Left lung (tissue), 10 donors: ENCODE results near the gene PLXNB3. TPM values are rescaled to one million over a fixed set of nuclear protein-coding genes. Genes with fewer than 3 reads are reported as not detected.
"Not testable (repeated sequence)": the region's sequence is repeated elsewhere in the genome, so short reads cannot be mapped to it uniquely, and the experiment has no call there.

Experiments
- ATAC-seq: fragments of 200-7000 bp; cut with Tn5 transposase; one replicate; pipeline ENCODE4 v1.9.1; 2020; ENCODE audit warnings: moderate library complexity
- DNase-seq, 4 donors: peaks; one replicate each; pipeline ENCODE4 v3.0.0-alpha.2; 2013 to 2020
- H3K27ac ChIP-seq, 2 donors: fragments of 200-600 bp; sonication (generic) in 1 of 2; one replicate each; pipeline versions ENCODE4 v1.5.0 to v1.8.0; 2020 to 2021
- H3K27me3 ChIP-seq, 2 donors: fragments of 200-600 bp; sonication (generic) in 1 of 2; one replicate each; pipeline versions ENCODE4 v1.5.0 to v1.8.0; 2020 to 2021
- H3K36me3 ChIP-seq, 2 donors: fragments of 200-600 bp; sonication (generic) in 1 of 2; one replicate each; pipeline versions ENCODE4 v1.5.0 to v1.8.0; 2020 to 2021
- H3K4me1 ChIP-seq, 2 donors: fragments of 200-600 bp; one replicate each; pipeline ENCODE4 v1.8.0; 2021
- H3K4me3 ChIP-seq, 2 donors: fragments of 200-600 bp; sonication (generic) in 1 of 2; one replicate each; pipeline versions ENCODE4 v1.5.0 to v1.8.0; 2020 to 2021; ENCODE audit warnings: mild to moderate bottlenecking in 1 of 2
- H3K9me3 ChIP-seq, 2 donors: fragments of 200-600 bp; sonication (generic) in 1 of 2; one replicate each; pipeline versions ENCODE4 v1.5.0 to v1.8.0; 2020 to 2021
- intact Hi-C, 2 donors: fragments of 100-400 bp; cut with DNase I; formaldehyde crosslinking; loops; one replicate each; pipeline versions ENCODE4 v1.11.2 to v1.14.2; 2022
- polyA plus RNA-seq, 6 donors: library from polyadenylated mRNA; unstranded; fragments of 120-200 nt; gene quantifications; one replicate each; pipeline ENCODE4 v1.2.1, GENCODE V29; 2013; ENCODE audit not compliant: insufficient read length in 6 of 6
- total RNA-seq, 2 donors: library from RNA; stranded (reverse); fragmentation: NEBNext Ultra II Directional; extraction: Animal tissue kit (Norgen Biotek cat#: 25700); gene quantifications; one replicate each; pipeline ENCODE4 v1.2.1, GENCODE V29; 2021
- TF ChIP-seq, protein P1 (sequence below), 2 donors: fragments of 200-600 bp; sonication (generic) in 1 of 2; IDR thresholded peaks; one replicate each; pipeline versions ENCODE4 v1.5.0 to v1.8.0; 2021; ENCODE audit warnings: antibody characterized with exemption in 2 of 2
- donor health status: DM: no; HTN: yes; CAD: no.
- donor health status: DM: no; HTN: no; CAD: no.

PLXNB3 gene
- total and polyA plus RNA-seq, 8 donors, result 2.7 to 5.2 (median 3.6) TPM

- no peaks in the 10 kb centered on the region for H3K27me3 ChIP-seq
- no peak for ATAC-seq
- TF ChIP-seq, protein P1, sequence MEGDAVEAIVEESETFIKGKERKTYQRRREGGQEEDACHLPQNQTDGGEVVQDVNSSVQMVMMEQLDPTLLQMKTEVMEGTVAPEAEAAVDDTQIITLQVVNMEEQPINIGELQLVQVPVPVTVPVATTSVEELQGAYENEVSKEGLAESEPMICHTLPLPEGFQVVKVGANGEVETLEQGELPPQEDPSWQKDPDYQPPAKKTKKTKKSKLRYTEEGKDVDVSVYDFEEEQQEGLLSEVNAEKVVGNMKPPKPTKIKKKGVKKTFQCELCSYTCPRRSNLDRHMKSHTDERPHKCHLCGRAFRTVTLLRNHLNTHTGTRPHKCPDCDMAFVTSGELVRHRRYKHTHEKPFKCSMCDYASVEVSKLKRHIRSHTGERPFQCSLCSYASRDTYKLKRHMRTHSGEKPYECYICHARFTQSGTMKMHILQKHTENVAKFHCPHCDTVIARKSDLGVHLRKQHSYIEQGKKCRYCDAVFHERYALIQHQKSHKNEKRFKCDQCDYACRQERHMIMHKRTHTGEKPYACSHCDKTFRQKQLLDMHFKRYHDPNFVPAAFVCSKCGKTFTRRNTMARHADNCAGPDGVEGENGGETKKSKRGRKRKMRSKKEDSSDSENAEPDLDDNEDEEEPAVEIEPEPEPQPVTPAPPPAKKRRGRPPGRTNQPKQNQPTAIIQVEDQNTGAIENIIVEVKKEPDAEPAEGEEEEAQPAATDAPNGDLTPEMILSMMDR (IDR thresholded peaks at IDR 0.05), result no peak
- H3K4me1 ChIP-seq, result peaks cover 17 to 42% of the 10 kb centered on the region in 2 donors
- peaks cover 0 to 4% of the 10 kb centered on the region in 2 donors for H3K36me3 ChIP-seq
- no peak overlapping the region for H3K27ac ChIP-seq
- intact Hi-C loops, result no loop called here
- no peak for DNase-seq
- H3K4me3 ChIP-seq, result no peak overlapping the region
- no peaks in the 10 kb centered on the region for H3K9me3 ChIP-seq
Observed at GRCh38 chrX:153728951-153729631, 35.0 kb upstream of the PLXNB3 start.

DNA sequence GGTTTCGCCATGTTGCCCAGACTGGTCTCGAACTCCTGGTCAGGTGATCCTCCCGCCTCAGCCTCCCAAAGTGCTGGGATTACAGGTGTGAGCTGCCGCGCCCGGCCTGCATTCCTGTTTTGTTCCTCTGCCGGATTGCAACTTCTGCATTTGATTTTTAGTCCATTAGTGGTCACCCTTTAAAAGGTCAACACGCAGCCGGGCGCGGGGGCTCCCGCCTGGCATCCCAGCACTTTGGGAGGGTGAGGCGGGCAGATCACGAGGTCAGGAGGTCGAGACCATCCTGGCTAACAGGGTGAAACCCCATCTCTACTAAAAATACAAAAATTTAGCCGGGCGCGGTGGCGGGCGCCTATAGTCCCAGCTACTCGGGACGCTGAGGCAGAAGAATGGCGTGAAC lies 33.9 kb upstream of the PLXNB3 start:
- intact Hi-C loops, result not testable (repeated sequence)

GRCh38 chrX:153731117-153731844 lies 32.8 kb upstream of the PLXNB3 start:
- no peak for ATAC-seq
- H3K4me1 ChIP-seq, result peaks cover 9 to 27% of the 10 kb centered on the region in 2 donors
- intact Hi-C loops, result no loop called here
- TF ChIP-seq, protein P1 (IDR thresholded peaks at IDR 0.05), result no peak
- H3K36me3 ChIP-seq, result peaks cover 0 to 8% of the 10 kb centered on the region in 2 donors
- H3K4me3 ChIP-seq, result no peak overlapping the region
- no peaks in the 10 kb centered on the region for H3K27me3 ChIP-seq
- DNase-seq, result no peak
- H3K9me3 ChIP-seq, result no peaks in the 10 kb centered on the region
- no peak overlapping the region for H3K27ac ChIP-seq

More for the DNA sequence above, 33.9 kb upstream of the PLXNB3 start:
- not testable (repeated sequence) for DNase-seq, H3K27me3 ChIP-seq, H3K9me3 ChIP-seq, H3K27ac ChIP-seq, H3K4me3 ChIP-seq, H3K36me3 ChIP-seq, ATAC-seq
- peaks cover 16 to 39% of the 10 kb centered on the region in 2 donors for H3K4me1 ChIP-seq

DNA sequence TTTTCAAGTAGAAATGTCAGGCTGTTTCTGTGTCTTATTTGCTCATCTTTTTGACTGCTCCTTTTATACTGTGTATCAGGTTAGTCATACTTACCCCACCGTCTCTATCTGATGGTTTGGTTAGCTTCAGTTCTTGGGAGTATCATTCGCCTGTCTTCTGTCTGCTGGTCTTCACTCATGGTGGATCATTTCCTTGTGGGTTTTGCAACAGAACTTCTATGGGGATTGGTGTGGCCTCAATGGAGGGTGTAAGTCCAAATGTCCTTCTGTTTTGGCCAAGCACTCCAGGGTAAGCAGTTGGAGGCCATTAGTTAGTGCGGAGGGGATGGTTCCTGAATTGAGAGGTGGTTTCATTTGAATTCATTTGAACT lies 32.2 kb upstream of the PLXNB3 start:
- Histone ChIP-seq H3K27ac (peak overlapping the region in 1 of 2 donors; percentile 50), H3K4me1 (peaks cover 9 to 22% of the 10 kb centered on the region in 2 donors), H3K9me3 (no peaks in the 10 kb centered on the region), H3K4me3 (no peak overlapping the region), H3K36me3 (peaks cover 0 to 14% of the 10 kb centered on the region in 2 donors), H3K27me3 (no peaks in the 10 kb centered on the region)
- DNase-seq (no peak), ATAC-seq (no peak)
- intact Hi-C loops, result no loop called here
- TF ChIP-seq, protein P1 (IDR thresholded peaks at IDR 0.05), result no peak

GRCh38 chrX:153732401-153732800 lies 31.6 kb upstream of the PLXNB3 start:
- Histone ChIP-seq H3K4me3 (no peak overlapping the region), H3K36me3 (peaks cover 0 to 19% of the 10 kb centered on the region in 2 donors), H3K9me3 (no peaks in the 10 kb centered on the region), H3K4me1 (peaks cover 5 to 16% of the 10 kb centered on the region in 2 donors), H3K27ac (peak overlapping the region in 1 of 2 donors; percentile 50), H3K27me3 (no peaks in the 10 kb centered on the region)
- intact Hi-C loops, result no loop called here
- no peak for DNase-seq
- ATAC-seq, result peak; percentile 27
- TF ChIP-seq, protein P1 (IDR thresholded peaks at IDR 0.05), result no peak
